Skeletal muscle cell (primary cell): ENCODE data around the gene PRPSAP2.
"Not testable (repeated sequence)": the region's sequence is repeated elsewhere in the genome, so short reads cannot be mapped to it uniquely, and the experiment has no call there.

Source experiments
- DNase-seq: peaks from one replicate; pipeline ENCODE4 v3.0.0-alpha.2; 2010; ENCODE audit warnings: low read depth
- H3K4me3 ChIP-seq: 2 replicates; pipeline ENCODE4 v1.5.1; 2011; ENCODE audit warnings: low read depth, mild to moderate bottlenecking, control low read depth, low read length, moderate library complexity

PRPSAP2 gene

GRCh38 chr17:18857864-18858566 lies at the start of gene PRPSAP2:
TSS of gene PRPSAP2 (plus strand) at chr17:18858131. CDS start at chr17:18865834, 7,703 bp downstream.
- peak within 1 kb of the TSS; percentile 66 for H3K4me3 ChIP-seq
- peak; percentile 74 for DNase-seq

GRCh38 chr17:18815924-18816323 lies 42.0 kb upstream of the PRPSAP2 start:
- DNase-seq, H3K4me3 ChIP-seq: not testable (repeated sequence)

- DNase-seq, result peak; percentile 50
- H3K4me3 ChIP-seq, result not testable (repeated sequence)
Measured at GRCh38 chr17:18816489-18817371, 41.2 kb upstream of the PRPSAP2 start.

- H3K4me3 ChIP-seq, DNase-seq: not testable (repeated sequence)
Measured at GRCh38 chr17:18821430-18821829, 36.5 kb upstream of the PRPSAP2 start.

DNA sequence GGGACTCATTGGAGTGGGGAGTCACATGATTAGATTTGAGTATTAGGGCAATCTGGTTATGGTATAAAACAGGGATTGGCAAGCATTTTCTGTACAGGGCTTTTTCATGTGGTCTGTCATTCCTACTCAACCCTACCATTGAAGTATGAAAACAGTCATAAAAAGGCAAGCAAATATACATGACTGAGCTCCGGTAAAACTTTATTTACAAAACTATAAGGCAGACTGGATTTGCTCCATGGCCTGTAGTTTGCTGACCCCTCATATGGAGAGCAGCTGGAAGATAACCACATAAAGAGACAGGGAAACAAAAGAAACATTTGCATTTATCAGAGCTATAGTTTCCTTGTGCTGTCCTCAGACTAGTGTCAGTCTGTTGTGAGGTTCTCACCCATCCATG lies 30.3 kb upstream of the PRPSAP2 start:
- H3K4me3 ChIP-seq, DNase-seq: not testable (repeated sequence)

- no peak for DNase-seq
- H3K4me3 ChIP-seq, result no peak overlapping the region
Measured at GRCh38 chr17:18848501-18848900, 9.4 kb upstream of the PRPSAP2 start.

DNA sequence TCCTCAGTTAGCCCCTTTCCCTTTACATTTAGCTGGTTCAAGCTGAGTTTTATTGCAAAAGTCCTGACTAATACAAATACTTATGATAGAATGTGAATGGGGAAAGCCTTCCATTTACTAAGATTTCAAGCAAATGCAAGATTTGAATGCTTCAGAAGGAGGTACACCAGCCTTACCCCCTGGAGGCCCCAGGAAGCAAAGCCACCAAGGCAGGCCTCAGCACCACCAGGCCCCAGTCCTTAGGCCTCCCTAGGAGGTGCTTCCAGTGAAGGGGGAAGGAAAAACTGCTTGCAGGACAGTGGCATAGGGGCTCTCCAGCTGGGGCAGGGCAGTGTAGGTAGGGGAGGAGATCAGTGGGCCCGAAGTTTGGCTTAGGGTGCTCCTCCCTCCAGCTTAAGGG lies 7.3 kb upstream of the PRPSAP2 start:
- no peak overlapping the region for H3K4me3 ChIP-seq
- no peak for DNase-seq

GRCh38 chr17:18851201-18851600 lies 6.7 kb upstream of the PRPSAP2 start:
- no peak for DNase-seq
- H3K4me3 ChIP-seq, result no peak overlapping the region

- DNase-seq, result no peak
- H3K4me3 ChIP-seq, result peak overlapping the region; percentile 78
Measured at GRCh38 chr17:18854956-18855355, 3.0 kb upstream of the PRPSAP2 start.

- peak overlapping the region; percentile 78 for H3K4me3 ChIP-seq
- peak; percentile 84 for DNase-seq
Measured at GRCh38 chr17:18855831-18856569, 1.9 kb upstream of the PRPSAP2 start.

DNA sequence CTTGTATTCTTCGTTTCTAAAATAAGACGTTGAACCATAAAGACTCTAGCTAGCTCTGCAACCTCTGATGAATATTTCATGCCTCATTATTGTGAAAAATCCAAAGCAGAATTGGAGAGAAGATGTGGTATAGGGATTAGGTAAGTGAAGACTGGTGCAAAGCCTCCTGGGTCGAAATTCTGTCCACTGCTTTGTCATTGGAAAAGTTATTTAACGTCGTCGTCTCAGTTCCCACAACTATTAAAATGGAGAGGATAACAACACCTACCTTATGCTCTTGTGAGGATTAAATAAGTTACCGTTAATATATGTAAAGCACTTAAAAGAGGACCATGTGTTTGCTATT lies 1.4 kb upstream of the PRPSAP2 start:
- H3K4me3 ChIP-seq, result peak overlapping the region; percentile 78
- DNase-seq, result no peak

GRCh38 chr17:18858567-18859245 lies 775 bp downstream of the PRPSAP2 start:
- DNase-seq, result no peak
- peak overlapping the region; percentile 66 for H3K4me3 ChIP-seq

DNA sequence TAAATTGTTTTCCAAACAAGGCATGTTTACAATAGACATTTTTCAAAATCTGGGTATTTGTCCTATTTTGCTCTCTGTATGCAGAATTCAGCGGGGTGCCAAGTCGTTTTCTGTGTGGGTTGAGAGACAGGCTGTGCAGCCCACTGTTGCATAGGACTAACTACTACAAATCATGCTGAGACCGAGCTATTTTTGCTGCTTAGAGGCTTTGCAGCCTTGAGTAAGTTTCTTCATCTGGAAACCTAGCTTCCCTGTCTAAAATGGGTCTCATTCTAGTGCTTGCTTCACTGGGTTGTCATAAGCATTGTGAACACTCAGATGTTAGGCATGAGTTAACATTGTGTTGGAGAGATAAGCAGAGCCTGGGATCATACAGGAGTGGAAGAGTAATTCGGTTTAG lies 1.3 kb downstream of the PRPSAP2 start:
- H3K4me3 ChIP-seq, result peak overlapping the region; percentile 66
- no peak for DNase-seq

GRCh38 chr17:18860161-18860972 lies 2.4 kb downstream of the PRPSAP2 start:
- DNase-seq, result no peak
- no peak overlapping the region for H3K4me3 ChIP-seq

- H3K4me3 ChIP-seq, result no peak overlapping the region
- DNase-seq, result no peak
Measured at GRCh38 chr17:18862011-18862410, 4.1 kb downstream of the PRPSAP2 start.

DNA sequence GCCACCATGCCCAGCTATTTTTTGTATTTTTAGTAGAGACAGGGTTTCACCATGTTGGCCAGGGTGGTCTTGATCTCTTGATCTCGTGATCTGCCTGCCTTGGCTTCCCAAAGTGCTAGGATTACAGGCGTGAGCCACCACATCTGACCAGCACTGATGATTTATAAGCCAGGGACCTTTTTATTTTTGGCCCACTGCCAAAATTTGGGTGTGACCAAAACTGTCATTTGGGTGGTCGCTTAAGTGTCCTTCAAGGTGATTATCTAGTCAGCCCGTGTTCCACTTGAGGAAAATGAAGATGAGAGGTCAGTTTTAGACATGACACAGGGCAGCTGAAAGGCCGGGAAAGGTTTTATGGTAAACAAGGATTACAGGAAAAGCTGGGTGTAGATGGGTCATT lies 7.1 kb downstream of the PRPSAP2 start:
- DNase-seq, H3K4me3 ChIP-seq: not testable (repeated sequence)

- no peak for DNase-seq
- no peak overlapping the region for H3K4me3 ChIP-seq
Measured at GRCh38 chr17:18866866-18867813, 9.2 kb downstream of the PRPSAP2 start.
